GM12878 (cell line): ENCODE data around the gene PDGFD. TPM values are rescaled to one million over a fixed set of nuclear protein-coding genes. Genes with fewer than 3 reads are reported as not detected.

Experiments
- ATAC-seq: fragments of 200-7000 bp; cut with Tn5 transposase; 3 replicates; pipeline ENCODE4 v1.9.1; 2020; ENCODE audit warnings: mild to moderate bottlenecking, moderate library complexity
- BruUV-seq: library from RNA; stranded (reverse); fragments of 400-500 nt; replicated peaks from 2 replicates; lab custom pipeline; 2021; lab: Mats Ljungman, UMichigan
- CTCF ChIA-PET: fragments of 300-600 bp; sonication (Branson Sonifier 250); formaldehyde crosslinking; extraction: SDS; loops from one replicate; lab custom pipeline; 2021; ENCODE audit warnings: inconsistent platforms; lab: Yijun Ruan, JAX
- POLR2A ChIA-PET: fragments of 350-600 bp; formaldehyde crosslinking; extraction: SDS; loops from one replicate; lab custom pipeline; 2021; ENCODE audit warnings: inconsistent platforms; lab: Charles Lee
- RAD21 ChIA-PET: fragments of 300-600 bp; sonication (Branson Sonifier 250); formaldehyde crosslinking; loops from one replicate; lab custom pipeline; 2023; ENCODE audit warnings: antibody characterized with exemption; ENCODE audit not compliant: unreplicated experiment; lab: Charles Lee
- SMC1A ChIA-PET: fragments of 300-600 bp; sonication (Branson Sonifier 250); formaldehyde crosslinking; loops from one replicate; lab custom pipeline; 2023; ENCODE audit not compliant: unreplicated experiment, uncharacterized antibody; lab: Charles Lee
- DNase-seq: peaks from one replicate; pipeline ENCODE4 v3.0.0-alpha.2; 2011; ENCODE audit warnings: low read depth, low spot score
- FAIRE-seq: peaks from 3 replicates; lab custom pipeline; 2011; peaks lifted over from hg19 to GRCh38; lab: Jason Lieb, UNC
- H2AFZ ChIP-seq: 2 replicates; pipeline ENCODE4 v1.6.0; 2011; ENCODE audit warnings: low read depth, low read length, control low read depth; ENCODE audit not compliant: control insufficient read depth
- H3K27ac ChIP-seq: 2 replicates; pipeline ENCODE4 v1.5.1; 2011; ENCODE audit warnings: control low read depth; ENCODE audit not compliant: control insufficient read depth, insufficient read depth
- H3K27me3 ChIP-seq, 2 experiments: replicated peaks in 1 of 2; 2 replicates each; pipeline versions ENCODE4 v1.6.0 to v1.6.1; 2011; ENCODE audit warnings: low read length in 1 of 2; ENCODE audit not compliant: control insufficient read depth in 2 of 2, insufficient read depth in 2 of 2
- H3K36me3 ChIP-seq, 2 experiments: 2 replicates each; pipeline ENCODE4 v1.5.1; 2011; ENCODE audit warnings: low read length in 1 of 2; ENCODE audit not compliant: control insufficient read depth in 2 of 2, insufficient read depth in 2 of 2
- H3K4me1 ChIP-seq: 2 replicates; pipeline ENCODE4 v1.6.1; 2011; ENCODE audit warnings: mild to moderate bottlenecking, low read length, moderate library complexity, mixed read lengths; ENCODE audit not compliant: control insufficient read depth, insufficient read depth
- H3K4me2 ChIP-seq: 2 replicates; pipeline ENCODE4 v1.6.0; 2011; ENCODE audit warnings: control low read depth; ENCODE audit not compliant: control insufficient read depth, insufficient read depth
- H3K4me3 ChIP-seq: fragments of 200-600 bp; sonication (generic); 2 replicates; pipeline ENCODE4 v1.5.1; 2016
- H3K79me2 ChIP-seq: 2 replicates; pipeline ENCODE4 v1.6.0; 2011; ENCODE audit warnings: low read length; ENCODE audit not compliant: control insufficient read depth, insufficient read depth
- H3K9ac ChIP-seq: 2 replicates; pipeline ENCODE4 v1.8.0; 2011; ENCODE audit warnings: low read length, control low read depth, mixed read lengths; ENCODE audit not compliant: control insufficient read depth, insufficient read depth
- H3K9me3 ChIP-seq: replicated peaks from 3 replicates; pipeline ENCODE4 v1.5.1; 2011; ENCODE audit warnings: mild to moderate bottlenecking, low read length; ENCODE audit not compliant: control insufficient read depth, insufficient read depth
- H4K20me1 ChIP-seq: 2 replicates; pipeline ENCODE4 v1.6.0; 2011; ENCODE audit not compliant: control insufficient read depth, insufficient read depth
- BHLHE40 ChIP-seq, 2 experiments: fragments of 450-650 bp in 1 of 2; IDR thresholded peaks; 2 replicates each; pipeline ENCODE4 v1.6.1; 2011 to 2017; ENCODE audit warnings: low read depth in 2 of 2, borderline replicate concordance in 1 of 2, improper control_type of control experiment in 1 of 2, low read length in 1 of 2, mild to moderate bottlenecking in 1 of 2
- DPF2 ChIP-seq: fragments of 450-650 bp; IDR thresholded peaks from 2 replicates; pipeline ENCODE4 v1.6.1; 2017; ENCODE audit warnings: mild to moderate bottlenecking
- HDAC6 ChIP-seq: fragments of 200-600 bp; sonication (generic); IDR thresholded peaks from one replicate; pipeline ENCODE4 v1.8.0; 2017; ENCODE audit warnings: antibody characterized with exemption; ENCODE audit not compliant: unreplicated experiment
- NFXL1 ChIP-seq: fragments of 450-650 bp; IDR thresholded peaks from 2 replicates; pipeline ENCODE4 v1.6.1; 2017; ENCODE audit warnings: antibody characterized with exemption, mild to moderate bottlenecking, borderline replicate concordance
- RFX5 ChIP-seq: IDR thresholded peaks from 2 replicates; pipeline ENCODE4 v1.6.1; 2011; ENCODE audit warnings: low read depth, low read length, improper control_type of control experiment
- SUPT20H ChIP-seq: IDR thresholded peaks from 2 replicates; pipeline ENCODE4 v1.6.1; 2011; ENCODE audit warnings: low read depth, mild to moderate bottlenecking, low read length, moderate library complexity, borderline replicate concordance; ENCODE audit not compliant: control insufficient read depth
- TBL1XR1 ChIP-seq: IDR thresholded peaks from 2 replicates; pipeline ENCODE4 v1.6.1; 2012; ENCODE audit warnings: low read depth, low read length, improper control_type of control experiment
- ZSCAN29 ChIP-seq: fragments of 450-650 bp; IDR thresholded peaks from 2 replicates; pipeline ENCODE4 v1.6.1; 2017; ENCODE audit warnings: mild to moderate bottlenecking, moderate library complexity
- WGBS: methylation state at CpG from one replicate; pipeline ENCODE4 v1.1.6; 2016; ENCODE audit warnings: low lambda C conversion rate; ENCODE audit not compliant: insufficient replicate concordance, insufficient coverage; ENCODE audit errors: missing lambda C conversion rate; 5-methylcytosine and 5-hydroxymethylcytosine counted together
- in situ Hi-C: fragments of 300-500 bp; cut with MboI; formaldehyde crosslinking; loops from 9 replicates; pipeline ENCODE4 v1.14.3; 2018; ENCODE audit warnings: mixed read lengths
- intact Hi-C: fragments of 100-400 bp; cut with micrococcal nuclease; formaldehyde crosslinking; loops from one replicate; pipeline ENCODE4 v1.14.2; 2022; ENCODE audit not compliant: unreplicated experiment
- polyA plus RNA-seq, 11 experiments: library from polyadenylated mRNA; depleted of rRNA in 4 of 11; unstranded in 6 of 11; stranded (reverse) in 5 of 11; fragments of >200 nt; fragmentation: Nextera tagmentation in 4 of 11; fragmentation: Illumina TruSeq in 1 of 11; extraction: Ambion mirVana in 4 of 11; extraction: Trizol in 1 of 11; gene quantifications; 1 replicate in 1 of 11; 2 replicates in 10 of 11; pipeline versions ENCODE4 v1.2.1 to v1.2.3, GENCODE V29; 2011 to 2016; ENCODE audit warnings: inconsistent platforms in 2 of 11, missing spikeins in 2 of 11, low read depth in 1 of 11
- total RNA-seq, 4 experiments: library from RNA; depleted of rRNA in 3 of 4; stranded (reverse); fragments of >200 nt in 3 of 4; fragmentation: Illumina TruSeq in 1 of 4; extraction: Trizol in 1 of 4; gene quantifications; 2 replicates each; pipeline versions ENCODE4 v1.2.1 to v1.2.3, GENCODE V29; 2013 to 2021
- TF ChIP-seq, protein P1 (sequence below): fragments of 450-650 bp; IDR thresholded peaks from 2 replicates; pipeline ENCODE4 v1.6.1; 2014; ENCODE audit warnings: mild to moderate bottlenecking
- TF ChIP-seq, protein P2 (sequence below): fragments of 450-650 bp; IDR thresholded peaks from 2 replicates; pipeline ENCODE4 v1.6.1; 2017; ENCODE audit warnings: antibody characterized with exemption, mild to moderate bottlenecking, moderate library complexity
- TF ChIP-seq, protein P3 (sequence below): fragments of 450-650 bp; formaldehyde crosslinking; IDR thresholded peaks from 2 replicates; pipeline ENCODE4 v1.4.0; 2020; ENCODE audit warnings: mild to moderate bottlenecking, moderate library complexity

PDGFD gene
- total and polyA plus RNA-seq, 10 of the 15 experiments (the other 5 are each of a cell fraction or from before 2014, with no cell fraction given) = 0.05 to 0.13 TPM; not detected in 8

DNA sequence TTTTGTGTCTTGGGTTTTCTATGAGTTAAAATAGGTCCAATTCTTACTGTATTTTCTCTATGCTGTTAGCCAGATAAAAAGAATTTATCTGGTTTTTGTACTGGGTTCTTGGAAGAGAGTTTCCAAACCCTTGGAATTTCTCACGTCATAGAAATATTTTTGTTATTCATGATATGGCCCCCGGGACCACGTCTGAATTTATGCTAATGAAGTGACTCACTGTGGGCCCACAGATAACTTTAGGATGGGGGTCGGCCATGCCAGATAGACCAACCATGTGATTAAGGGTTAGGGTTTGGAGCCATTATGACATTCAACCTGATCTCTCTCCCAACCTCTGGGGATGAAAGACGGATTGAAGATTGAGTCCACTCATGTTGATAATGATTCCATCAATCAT is 163.1 kb downstream of the PDGFD start:
- intact Hi-C loops = no loop called here
- ChIA-PET CTCF (no interaction called here), POLR2A (no interaction called here), SMC1A (no interaction called here)
- no TSS peak for BruUV-seq
- Histone ChIP-seq H4K20me1 (no peaks in the 10 kb centered on the region), H3K4me2 (no peak overlapping the region), H3K9me3 (no peaks in the 10 kb centered on the region; the same call in 2 of the 3 replicates), H3K27ac (no peak overlapping the region), H3K36me3 (no peaks in the 10 kb centered on the region), H3K27me3 (no peaks in the 10 kb centered on the region), H2AFZ (no peak overlapping the region), H3K79me2 (no peaks in the 10 kb centered on the region), H3K4me1 (no peaks in the 10 kb centered on the region)
- ATAC-seq = no peak
- 21% methylated on average over 5 of the region's 5 CpGs for WGBS
- in situ Hi-C loops = no loop called here
- TF ChIP-seq NFXL1 = no peak
- TF ChIP-seq RFX5 = no peak
- TF ChIP-seq ZSCAN29 = no peak
- TF ChIP-seq TBL1XR1 = no peak
- TF ChIP-seq HDAC6 = no peak
- TF ChIP-seq, protein P1, sequence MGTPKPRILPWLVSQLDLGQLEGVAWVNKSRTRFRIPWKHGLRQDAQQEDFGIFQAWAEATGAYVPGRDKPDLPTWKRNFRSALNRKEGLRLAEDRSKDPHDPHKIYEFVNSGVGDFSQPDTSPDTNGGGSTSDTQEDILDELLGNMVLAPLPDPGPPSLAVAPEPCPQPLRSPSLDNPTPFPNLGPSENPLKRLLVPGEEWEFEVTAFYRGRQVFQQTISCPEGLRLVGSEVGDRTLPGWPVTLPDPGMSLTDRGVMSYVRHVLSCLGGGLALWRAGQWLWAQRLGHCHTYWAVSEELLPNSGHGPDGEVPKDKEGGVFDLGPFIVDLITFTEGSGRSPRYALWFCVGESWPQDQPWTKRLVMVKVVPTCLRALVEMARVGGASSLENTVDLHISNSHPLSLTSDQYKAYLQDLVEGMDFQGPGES = no peak
- no peak for TF ChIP-seq BHLHE40 (IDR thresholded peaks at IDR 0.05; ENCODE audit: borderline replicate concordance in 1 of 2, low read depth in 2 of 2, low read length in 1 of 2)
- no peak for TF ChIP-seq DPF2
- TF ChIP-seq, protein P2, sequence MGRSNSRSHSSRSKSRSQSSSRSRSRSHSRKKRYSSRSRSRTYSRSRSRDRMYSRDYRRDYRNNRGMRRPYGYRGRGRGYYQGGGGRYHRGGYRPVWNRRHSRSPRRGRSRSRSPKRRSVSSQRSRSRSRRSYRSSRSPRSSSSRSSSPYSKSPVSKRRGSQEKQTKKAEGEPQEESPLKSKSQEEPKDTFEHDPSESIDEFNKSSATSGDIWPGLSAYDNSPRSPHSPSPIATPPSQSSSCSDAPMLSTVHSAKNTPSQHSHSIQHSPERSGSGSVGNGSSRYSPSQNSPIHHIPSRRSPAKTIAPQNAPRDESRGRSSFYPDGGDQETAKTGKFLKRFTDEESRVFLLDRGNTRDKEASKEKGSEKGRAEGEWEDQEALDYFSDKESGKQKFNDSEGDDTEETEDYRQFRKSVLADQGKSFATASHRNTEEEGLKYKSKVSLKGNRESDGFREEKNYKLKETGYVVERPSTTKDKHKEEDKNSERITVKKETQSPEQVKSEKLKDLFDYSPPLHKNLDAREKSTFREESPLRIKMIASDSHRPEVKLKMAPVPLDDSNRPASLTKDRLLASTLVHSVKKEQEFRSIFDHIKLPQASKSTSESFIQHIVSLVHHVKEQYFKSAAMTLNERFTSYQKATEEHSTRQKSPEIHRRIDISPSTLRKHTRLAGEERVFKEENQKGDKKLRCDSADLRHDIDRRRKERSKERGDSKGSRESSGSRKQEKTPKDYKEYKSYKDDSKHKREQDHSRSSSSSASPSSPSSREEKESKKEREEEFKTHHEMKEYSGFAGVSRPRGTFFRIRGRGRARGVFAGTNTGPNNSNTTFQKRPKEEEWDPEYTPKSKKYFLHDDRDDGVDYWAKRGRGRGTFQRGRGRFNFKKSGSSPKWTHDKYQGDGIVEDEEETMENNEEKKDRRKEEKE = no peak
- no peak for TF ChIP-seq SUPT20H
- TF ChIP-seq, protein P3, sequence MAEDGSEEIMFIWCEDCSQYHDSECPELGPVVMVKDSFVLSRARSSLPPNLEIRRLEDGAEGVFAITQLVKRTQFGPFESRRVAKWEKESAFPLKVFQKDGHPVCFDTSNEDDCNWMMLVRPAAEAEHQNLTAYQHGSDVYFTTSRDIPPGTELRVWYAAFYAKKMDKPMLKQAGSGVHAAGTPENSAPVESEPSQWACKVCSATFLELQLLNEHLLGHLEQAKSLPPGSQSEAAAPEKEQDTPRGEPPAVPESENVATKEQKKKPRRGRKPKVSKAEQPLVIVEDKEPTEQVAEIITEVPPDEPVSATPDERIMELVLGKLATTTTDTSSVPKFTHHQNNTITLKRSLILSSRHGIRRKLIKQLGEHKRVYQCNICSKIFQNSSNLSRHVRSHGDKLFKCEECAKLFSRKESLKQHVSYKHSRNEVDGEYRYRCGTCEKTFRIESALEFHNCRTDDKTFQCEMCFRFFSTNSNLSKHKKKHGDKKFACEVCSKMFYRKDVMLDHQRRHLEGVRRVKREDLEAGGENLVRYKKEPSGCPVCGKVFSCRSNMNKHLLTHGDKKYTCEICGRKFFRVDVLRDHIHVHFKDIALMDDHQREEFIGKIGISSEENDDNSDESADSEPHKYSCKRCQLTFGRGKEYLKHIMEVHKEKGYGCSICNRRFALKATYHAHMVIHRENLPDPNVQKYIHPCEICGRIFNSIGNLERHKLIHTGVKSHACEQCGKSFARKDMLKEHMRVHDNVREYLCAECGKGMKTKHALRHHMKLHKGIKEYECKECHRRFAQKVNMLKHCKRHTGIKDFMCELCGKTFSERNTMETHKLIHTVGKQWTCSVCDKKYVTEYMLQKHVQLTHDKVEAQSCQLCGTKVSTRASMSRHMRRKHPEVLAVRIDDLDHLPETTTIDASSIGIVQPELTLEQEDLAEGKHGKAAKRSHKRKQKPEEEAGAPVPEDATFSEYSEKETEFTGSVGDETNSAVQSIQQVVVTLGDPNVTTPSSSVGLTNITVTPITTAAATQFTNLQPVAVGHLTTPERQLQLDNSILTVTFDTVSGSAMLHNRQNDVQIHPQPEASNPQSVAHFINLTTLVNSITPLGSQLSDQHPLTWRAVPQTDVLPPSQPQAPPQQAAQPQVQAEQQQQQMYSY = no peak
- TF ChIP-seq, all 136 proteins: peak for 0
- Histone ChIP-seq H3K4me3 (no peak overlapping the region), H3K9ac (no peak overlapping the region)
- no peak for DNase-seq
- RAD21 ChIA-PET = no interaction called here
- FAIRE-seq = no peak
